Body of pancreas (tissue), 4 donors: ENCODE results near the gene ARHGAP26.

Experiments
- POLR2A ChIP-seq, 3 donors: fragments of 450-650 bp; IDR thresholded peaks; one replicate each; pipeline ENCODE4 v1.6.1; 2016; ENCODE audit warnings: antibody characterized with exemption in 3 of 3, mild to moderate bottlenecking in 2 of 3
- TF ChIP-seq, protein P1 (sequence below), 7 experiments: fragments of 450-650 bp in 4 of 7; fragments of 200-600 bp in 3 of 7; sonication (generic) in 3 of 7; IDR thresholded peaks; one replicate each; pipeline ENCODE4 v1.5.1; 2016 to 2019; ENCODE audit warnings: antibody characterized with exemption in 7 of 7

DNA sequence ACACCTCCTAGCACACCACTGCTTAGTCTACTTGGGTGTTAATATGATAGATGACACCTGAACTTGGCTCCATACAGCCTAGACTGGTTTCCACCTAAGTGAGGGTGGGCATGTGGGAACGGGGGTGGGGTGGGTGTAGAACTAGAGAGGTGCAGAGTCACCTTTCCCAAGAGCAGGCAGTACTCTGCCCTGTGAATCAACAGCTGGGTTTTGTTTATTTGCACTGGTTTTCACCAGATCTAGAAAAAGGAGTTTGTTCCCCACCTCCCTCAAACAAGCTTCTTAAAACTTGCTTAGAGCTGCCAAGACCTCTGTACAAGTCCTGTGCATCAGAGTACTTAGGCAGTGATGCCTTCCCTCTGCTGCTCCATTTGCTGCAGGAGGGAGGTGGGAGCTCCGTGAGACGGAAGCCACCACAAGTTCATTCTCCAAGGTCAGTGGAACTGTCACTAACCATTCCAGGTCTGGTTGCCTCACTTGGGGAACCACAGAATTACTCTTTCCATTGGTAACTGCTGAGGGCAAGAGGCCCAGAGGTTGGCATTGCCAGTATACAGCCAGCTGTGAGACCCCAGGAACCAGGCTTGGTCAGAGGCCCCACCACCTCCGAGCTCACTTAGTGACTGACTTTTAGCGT lies 469.8 kb downstream of the ARHGAP26 start:
- TF ChIP-seq, protein P1, sequence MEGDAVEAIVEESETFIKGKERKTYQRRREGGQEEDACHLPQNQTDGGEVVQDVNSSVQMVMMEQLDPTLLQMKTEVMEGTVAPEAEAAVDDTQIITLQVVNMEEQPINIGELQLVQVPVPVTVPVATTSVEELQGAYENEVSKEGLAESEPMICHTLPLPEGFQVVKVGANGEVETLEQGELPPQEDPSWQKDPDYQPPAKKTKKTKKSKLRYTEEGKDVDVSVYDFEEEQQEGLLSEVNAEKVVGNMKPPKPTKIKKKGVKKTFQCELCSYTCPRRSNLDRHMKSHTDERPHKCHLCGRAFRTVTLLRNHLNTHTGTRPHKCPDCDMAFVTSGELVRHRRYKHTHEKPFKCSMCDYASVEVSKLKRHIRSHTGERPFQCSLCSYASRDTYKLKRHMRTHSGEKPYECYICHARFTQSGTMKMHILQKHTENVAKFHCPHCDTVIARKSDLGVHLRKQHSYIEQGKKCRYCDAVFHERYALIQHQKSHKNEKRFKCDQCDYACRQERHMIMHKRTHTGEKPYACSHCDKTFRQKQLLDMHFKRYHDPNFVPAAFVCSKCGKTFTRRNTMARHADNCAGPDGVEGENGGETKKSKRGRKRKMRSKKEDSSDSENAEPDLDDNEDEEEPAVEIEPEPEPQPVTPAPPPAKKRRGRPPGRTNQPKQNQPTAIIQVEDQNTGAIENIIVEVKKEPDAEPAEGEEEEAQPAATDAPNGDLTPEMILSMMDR (IDR thresholded peaks at IDR 0.05), result no peak
- TF ChIP-seq POLR2A (IDR thresholded peaks at IDR 0.05), result no peak
